ENCODE results near the gene PCCA.

DNA sequence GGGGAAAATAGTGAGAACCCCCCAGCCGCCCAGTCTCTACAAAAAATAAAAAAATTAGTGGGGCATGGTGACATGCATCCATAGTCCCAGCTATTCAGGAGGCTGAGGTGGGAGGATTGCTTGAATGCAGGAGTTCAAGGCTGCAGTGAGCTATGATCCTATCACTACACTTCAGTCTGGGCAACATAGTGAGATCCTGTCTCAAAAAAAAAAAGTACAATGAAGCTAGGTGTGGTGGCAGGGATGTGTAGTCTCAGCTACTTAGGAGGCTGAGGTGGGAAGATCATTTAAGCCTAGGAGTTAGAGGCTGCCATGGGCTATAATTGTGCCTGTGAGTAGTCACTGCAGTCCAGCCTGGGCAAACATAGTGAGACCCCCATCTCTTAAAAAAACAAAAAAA is 8.9 kb downstream of the PCCA start:
- TF ChIP-seq, protein P1, sequence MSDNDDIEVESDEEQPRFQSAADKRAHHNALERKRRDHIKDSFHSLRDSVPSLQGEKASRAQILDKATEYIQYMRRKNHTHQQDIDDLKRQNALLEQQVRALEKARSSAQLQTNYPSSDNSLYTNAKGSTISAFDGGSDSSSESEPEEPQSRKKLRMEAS (IDR thresholded peaks at IDR 0.05; ENCODE audit: insufficient read depth, insufficient read length), result no peak
- TF ChIP-seq MYC (IDR thresholded peaks at IDR 0.05; ENCODE audit: low read depth, low read length) (no peak), POLR2A (IDR thresholded peaks at IDR 0.05; ENCODE audit: low read depth, low read length) (no peak)
- TF ChIP-seq, protein P2, sequence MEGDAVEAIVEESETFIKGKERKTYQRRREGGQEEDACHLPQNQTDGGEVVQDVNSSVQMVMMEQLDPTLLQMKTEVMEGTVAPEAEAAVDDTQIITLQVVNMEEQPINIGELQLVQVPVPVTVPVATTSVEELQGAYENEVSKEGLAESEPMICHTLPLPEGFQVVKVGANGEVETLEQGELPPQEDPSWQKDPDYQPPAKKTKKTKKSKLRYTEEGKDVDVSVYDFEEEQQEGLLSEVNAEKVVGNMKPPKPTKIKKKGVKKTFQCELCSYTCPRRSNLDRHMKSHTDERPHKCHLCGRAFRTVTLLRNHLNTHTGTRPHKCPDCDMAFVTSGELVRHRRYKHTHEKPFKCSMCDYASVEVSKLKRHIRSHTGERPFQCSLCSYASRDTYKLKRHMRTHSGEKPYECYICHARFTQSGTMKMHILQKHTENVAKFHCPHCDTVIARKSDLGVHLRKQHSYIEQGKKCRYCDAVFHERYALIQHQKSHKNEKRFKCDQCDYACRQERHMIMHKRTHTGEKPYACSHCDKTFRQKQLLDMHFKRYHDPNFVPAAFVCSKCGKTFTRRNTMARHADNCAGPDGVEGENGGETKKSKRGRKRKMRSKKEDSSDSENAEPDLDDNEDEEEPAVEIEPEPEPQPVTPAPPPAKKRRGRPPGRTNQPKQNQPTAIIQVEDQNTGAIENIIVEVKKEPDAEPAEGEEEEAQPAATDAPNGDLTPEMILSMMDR (IDR thresholded peaks at IDR 0.05; ENCODE audit: extremely low read depth in 1 of 2, insufficient read depth in 1 of 2, low read depth in 1 of 2, low read length in 2 of 2), result no peak
